Inflammatory macrophage treated with lipopolysaccharide for 1 hour (primary cell): ENCODE results near the gene ATP2A3.

ENCODE experiments used
- DNase-seq, 2 donors: peaks; one replicate each; pipeline ENCODE4 v3.0.0-alpha.2; 2020 to 2022

The ATP2A3 gene

DNA sequence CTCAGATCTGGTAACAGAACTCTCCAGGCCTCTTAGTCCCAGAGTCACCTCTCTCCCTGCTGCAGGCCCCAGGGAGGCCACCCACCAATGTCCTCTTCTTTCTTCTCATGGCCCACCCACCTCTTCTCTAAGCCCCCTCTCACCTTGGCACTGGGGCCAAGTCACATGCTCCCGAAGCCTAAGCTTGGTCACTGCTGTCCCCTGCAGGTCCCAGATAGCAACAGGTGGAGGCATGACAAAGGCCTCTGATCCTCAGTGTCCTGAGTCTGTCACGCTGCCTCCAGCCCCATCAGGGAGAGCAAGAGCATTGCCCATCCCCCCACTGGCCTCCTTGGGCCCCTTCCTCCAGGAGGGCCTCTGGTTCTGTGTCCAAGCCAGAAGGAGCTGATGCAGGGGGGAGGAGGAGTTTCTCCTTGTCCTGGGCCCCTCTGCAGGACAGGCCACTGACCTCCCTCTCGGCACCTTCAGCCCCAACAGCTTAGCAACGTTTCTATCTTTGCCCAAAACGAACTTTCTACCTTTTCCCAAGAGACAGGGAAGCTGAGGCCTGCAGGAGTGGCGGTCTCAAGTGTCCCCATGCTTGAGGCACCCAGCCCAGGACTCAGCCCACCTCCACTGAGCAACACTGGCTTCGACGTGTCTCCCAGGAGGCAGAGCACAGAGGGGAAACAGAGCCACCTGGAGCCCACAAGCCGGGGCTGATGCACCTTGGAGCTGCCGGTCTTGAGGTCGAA is 56.6 kb downstream of the ATP2A3 start:
- no peak for DNase-seq

DNA sequence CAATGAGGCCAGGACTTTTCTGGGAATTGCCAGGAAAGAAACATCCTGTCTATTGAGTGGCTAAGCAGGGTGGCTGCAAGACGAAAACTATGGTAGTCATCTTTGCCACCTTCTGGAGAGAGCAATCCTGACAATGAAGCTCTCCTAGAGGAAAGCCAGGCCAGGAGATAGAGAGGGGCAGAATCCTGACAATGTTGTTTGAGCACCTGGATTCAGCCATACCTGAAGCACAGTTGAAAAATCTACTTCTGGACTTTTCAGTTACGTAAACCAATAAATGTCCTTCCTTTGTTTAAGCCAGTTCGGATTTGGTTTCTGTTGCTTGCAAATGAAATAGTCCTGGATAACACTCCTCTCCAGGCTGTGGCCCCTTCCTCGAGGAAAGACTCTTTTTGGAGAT is 57.4 kb downstream of the ATP2A3 start:
- DNase-seq, result no peak

DNA sequence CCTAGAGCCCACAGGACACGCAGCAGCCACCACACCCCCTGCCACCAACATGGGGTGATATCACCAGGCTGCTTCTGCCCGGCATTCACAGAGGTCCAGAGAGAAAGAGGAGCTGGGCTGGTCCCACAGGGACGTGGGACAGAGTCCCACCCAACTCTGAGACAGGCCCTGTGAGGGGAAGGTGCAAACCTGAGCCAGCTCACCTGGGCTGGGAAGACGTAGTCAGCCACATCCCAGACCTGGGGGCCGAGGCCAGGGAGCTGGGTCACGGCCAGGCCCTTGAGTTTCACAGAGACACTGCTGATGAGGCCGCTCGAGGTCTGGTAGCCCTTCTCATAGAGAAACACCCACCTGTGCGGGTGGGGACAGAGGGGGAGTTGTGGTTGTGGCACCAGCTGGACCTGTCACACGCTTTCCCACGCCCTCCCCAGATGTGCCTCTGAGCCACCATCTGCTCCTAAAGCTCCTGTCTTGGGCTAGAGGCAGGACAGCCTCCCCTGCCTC is 59.2 kb downstream of the ATP2A3 start:
- no peak for DNase-seq

DNA sequence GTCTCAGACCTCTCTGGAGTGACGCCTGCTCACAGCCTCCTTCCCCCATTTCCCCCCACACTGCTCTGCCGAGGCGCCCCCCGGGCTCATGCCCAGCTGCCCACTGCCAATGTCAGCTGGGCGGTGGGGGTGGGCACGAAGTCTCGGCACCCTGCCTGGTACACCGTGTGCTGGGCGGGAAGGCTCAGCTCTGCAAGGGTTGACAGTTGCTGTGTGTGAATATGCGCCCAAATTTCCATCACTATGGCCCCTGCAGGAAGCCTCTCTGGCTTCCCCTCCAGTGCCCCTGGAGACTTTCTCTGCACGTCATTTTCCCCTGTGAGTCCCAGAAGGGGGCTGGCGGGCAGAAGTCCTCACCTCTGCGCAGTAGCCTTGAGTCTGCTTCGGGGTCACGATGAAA is 59.7 kb downstream of the ATP2A3 start:
- DNase-seq, result no peak

DNA sequence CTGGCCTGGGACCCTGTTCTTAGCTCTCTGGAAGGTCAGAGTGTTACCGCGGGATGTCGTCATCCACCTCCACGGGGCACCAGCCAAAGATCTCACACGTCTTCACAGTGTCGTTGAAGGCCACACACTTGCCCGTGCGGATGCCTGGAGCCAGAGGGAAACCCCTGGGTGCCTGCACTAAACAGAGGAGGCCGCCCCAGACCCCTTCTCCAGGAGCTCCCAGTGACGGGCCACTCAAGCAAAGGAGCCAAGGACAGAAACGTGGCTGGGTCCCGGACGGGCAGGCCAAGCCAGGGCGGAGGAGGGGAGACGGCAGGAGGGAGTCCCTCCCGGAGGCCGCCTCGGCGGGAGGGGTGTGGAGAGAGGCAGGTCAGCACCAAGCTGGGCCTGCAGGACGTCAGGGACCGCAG is 60.4 kb downstream of the ATP2A3 start:
- no peak for DNase-seq

DNA sequence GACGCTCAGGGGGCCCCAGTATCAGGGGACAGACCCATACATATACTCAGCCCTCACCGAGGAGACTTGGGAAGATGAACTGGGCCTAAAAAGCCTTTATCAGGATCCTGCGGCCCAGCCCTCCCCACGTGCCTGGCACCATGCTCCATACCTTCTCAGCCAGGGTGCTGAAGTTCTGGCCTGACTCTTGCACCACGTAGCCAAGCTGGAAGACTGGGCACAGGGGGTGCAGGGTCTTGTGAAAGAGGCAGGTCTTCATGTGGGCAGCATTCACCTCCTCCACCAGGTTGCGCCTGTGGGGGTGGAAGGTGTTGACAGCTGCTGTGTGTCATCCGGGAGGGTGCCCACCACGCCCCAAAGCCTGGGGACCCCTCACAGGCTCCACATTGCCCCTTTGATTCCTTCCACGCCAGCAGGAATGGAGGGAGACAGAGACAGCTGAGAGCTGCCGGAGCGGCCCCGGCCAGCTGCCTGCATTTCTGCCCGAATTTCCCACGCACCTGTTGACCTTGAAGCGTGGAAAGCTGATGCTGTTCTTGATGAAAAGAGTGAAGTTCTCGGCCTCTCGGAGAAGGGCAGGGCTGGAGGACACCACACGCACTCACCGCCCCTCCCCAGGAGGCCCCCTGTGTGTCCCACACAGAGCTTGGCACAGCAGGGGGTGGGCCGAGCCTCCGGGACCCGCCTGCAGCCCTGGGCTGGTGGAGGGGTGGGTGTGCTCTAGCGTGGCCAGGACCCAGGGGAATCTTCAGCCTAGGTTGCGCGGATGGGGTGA is 61.0 kb downstream of the ATP2A3 start:
- no peak for DNase-seq

DNA sequence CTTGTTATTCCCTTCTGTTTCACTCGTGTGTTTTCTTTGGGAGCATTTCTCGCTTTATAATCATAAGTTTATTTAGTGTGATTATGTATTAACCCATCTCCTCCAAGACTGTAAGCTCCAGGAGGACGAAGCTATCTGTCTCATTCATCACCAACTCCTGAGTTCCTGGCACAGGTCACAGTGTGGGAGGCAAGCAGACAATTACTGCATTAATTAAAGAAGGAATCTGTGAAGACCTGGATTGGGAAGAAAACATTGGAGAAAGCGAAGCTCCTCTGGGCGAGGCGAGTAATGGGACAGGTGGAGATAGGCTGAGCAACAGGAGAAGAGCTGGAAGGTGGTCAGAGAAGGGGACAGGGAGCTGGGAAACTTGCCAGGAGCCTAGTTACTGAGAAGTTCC is 63.6 kb downstream of the ATP2A3 start:
- no peak for DNase-seq

DNA sequence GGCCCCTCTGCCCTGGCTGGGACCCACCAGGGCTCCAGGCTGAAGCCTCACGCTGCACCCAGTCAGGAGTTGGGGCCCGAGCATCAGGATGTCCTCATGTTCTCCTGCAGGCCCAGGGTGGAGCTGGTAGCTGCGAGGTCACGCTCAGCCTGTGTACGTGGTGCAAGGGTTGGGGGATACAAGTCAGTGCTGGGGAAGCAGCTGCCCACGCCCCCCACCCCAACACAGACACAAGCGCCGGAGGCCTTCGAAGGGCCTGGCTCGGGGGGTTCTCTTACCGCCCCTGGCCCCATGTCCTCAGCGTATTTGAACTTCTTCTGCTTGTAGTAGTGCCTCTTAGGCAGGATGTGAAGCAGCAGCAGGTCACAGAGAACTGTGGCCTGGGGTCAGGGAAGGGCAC is 66.5 kb downstream of the ATP2A3 start:
- DNase-seq, result no peak

DNA sequence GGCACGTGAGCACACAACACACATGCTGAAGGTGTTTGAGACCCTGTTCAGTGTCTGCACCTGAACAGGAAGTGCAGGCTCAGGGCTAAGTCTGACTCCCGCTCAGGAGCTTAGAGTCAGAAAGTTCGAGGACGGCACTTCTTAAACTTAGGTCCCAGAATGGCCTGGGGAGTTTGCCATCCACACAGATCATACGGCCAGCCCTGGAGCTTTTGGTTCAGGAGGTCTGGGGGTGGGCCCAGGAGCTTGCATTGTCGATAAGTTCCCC is 67.3 kb downstream of the ATP2A3 start:
- no peak for DNase-seq

DNA sequence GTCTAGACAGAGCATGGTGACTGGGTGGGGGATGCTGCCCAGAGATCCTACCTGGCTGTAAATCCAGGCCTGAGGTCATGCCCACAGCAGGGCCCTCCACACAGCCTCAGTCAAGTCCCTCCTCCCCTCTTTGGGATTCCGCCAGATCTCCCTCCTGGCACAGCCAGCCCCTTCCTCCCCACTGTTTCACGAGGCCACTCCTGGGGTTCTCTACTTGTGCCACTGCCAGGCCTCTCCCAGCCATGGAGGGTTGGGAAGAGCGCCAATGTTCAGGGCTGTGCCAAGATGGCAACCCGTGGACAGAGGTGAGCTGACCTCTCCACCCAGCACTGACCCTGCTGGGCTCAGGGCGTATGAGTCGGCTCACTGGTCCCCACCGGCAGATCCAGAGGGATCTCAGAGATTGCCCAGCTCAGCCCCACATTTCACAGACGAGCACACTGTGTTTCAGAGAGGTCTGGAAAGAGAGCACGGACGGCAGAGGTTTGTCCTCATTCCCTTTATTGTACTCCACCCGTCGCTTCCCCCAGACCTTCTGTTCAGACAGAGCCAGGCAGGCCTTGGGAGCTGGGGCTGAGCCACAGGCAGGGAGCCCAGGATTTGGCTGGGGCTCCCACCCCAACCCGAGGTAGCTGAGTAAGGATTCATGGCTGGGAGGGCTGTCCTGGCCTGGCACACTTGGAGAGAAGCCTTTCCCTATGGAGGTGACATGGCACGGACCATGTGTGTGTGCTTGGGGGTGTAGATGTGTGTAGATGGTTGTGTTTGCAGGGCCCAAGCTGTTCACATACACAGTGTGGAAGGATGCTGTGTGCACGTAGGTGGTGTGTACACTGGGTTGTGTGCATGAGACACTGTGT is 67.9 kb downstream of the ATP2A3 start:
- DNase-seq, result no peak

DNA sequence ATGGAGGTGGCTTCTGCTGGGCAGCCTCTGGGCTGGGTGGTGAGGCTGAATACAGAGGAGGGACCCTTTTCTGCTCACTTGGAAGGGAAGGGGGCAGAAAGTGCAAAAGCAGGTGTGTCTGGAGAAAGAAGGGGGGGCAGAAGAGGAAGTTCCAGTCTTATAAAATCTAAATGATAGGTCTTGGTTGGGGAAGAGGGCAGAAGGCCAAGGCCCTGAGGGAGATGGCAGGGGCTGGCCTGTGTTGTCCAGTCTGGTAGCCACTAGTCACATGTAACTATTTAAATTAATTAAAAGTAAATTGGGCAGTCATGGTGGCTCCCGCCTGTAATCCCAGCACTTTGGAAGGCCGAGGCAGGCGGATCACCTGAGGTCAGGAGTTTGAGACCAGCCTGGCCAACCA is 68.9 kb downstream of the ATP2A3 start:
- no peak for DNase-seq

DNA sequence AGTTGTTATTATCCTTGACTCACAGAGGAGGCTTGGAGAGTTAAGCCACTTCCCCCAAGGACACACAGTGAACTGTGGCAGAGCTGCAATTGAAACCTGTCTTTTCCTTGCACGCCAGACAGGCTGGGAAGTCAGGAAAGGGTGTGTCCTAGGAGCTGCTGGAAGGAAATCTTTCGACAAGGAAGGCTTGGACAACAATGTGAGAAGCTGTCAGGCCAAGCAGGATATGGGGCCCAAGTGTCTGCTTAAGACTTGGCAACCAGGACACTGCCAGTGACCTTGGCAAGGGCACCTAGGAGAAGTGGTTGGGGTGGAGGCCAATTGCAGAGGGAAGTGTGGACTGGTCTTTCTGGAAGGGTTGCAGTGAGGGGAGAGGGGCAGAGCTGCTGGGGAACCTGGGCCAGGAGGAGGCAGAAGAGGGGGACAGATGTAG is 69.3 kb downstream of the ATP2A3 start:
- peak; percentile 18 to 31 for DNase-seq

DNA sequence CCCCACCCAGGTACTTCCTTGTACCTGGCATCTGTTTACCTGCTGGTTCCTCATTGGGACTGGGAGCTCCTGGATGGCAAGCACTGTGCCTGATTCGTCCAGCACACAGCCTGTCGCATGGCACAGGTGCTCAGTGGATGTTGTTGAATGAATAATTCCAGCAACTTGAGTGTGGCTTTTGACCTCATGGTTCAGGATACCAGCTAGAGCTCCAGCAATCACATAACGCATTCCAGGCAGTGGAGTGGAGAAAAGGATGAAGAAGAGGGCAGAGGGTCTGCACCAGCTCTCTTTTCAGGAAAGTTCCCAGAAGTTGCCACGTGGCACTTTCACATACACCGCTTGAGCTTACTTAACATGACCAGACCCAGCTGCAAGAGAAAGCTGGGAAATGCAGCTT is 70.0 kb downstream of the ATP2A3 start:
- DNase-seq, result no peak

DNA sequence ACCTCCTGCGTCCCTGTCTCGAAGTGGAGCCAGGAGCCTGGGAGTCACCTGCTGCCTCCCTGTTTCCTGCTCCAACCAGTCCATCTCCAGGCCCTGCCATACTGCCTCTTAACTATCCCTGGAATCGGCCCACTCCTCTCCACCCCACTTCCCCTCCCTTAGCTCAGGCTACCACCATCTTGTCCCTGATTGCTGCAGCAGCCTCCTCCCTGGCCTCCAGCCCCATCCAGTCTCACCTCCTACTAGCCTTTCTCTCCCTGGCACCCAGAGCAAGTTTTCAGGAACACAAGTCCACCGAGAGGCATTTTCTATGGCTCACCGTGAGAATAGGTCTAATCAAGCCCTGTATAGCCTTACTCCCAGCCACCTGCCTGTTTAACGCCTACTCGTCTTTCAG is 70.5 kb downstream of the ATP2A3 start:
- no peak for DNase-seq

DNA sequence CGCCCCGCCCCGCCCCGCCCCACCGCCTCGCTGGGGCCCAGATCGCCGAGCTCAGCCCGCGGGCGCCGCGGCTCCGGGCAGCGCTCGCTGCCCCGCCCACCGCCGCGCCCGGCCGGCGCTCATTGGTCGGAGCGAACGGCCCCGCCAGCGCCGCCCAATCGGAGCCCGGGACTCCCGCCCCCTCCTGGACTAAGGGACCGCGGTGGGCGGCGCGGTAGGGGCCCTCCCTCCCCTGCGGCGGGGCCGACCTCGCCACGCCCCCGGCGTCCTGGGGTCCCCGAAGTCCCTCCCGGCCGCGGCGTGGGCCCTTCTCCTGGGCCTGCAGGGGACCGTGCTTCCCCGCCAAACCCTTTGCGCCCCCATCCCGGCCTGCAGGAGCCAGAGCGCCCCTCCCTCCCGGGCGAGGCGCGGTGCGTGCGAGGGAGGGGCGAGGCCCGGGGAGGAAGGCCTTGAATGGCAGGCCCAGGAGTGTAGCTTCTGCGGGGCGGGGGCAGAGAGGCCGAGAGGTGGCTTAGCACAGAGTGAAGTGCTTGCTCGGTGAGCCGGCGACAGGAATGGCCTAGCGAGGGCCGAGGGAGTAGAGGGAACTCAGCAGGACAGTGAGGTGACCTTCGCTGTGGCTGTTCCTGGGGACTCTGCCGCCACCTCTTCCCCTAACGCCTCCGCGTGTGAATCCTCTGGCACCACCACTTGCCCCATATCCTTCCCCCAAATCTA is 71.1 kb downstream of the ATP2A3 start, which contains the start of gene CAMKK1:
Gene CAMKK1, minus strand, starts transcription at position 51 of the 717 bp plus-strand sequence. CDS start 7,366 bp downstream, outside the sequence.
- DNase-seq, result peak; percentile 86 to 91

DNA sequence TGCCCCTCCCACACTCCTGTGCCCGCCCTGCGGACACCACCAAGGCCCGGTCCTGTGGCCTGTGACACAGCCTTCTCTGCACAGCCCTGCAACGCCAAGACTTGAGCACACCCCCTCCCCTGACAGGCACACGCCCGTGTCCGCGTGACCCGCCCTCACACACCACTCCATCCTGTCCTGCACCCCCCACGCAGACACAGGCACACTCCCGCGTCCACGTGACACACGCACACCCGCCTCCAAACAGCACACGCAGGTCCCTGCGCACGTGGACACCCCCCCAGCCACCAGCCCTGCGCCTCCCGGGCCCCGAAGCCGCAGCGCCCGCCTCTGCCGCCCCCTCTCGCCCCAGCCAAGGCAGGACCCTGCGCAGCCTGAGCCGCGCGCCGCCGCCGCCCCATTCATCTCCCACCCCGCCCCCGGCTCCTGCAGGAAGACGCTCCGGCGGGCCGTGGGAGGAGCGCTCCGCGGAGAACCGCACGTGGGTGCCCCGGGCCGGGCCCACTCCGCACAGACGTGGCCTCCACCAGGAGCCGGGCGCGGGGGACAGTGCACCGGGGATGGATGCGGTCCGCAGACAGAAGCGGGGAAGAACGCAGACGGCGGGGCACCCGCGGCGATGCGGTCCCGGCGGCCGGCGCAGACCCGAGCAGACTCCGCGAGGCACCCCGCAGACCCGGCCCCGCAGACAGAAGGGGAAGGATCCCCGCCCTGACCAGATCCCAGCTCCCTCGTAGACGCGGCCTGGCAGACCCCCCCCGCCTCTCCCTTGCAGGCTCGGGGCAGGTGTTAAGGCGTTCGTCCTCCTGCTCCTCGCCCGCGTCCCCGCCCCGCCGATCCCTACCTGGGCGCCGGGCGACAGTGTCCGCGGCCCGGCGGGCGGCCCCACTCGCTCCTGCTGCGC is 71.9 kb downstream of the ATP2A3 start:
- DNase-seq, result peak; percentile 80 to 87

DNA sequence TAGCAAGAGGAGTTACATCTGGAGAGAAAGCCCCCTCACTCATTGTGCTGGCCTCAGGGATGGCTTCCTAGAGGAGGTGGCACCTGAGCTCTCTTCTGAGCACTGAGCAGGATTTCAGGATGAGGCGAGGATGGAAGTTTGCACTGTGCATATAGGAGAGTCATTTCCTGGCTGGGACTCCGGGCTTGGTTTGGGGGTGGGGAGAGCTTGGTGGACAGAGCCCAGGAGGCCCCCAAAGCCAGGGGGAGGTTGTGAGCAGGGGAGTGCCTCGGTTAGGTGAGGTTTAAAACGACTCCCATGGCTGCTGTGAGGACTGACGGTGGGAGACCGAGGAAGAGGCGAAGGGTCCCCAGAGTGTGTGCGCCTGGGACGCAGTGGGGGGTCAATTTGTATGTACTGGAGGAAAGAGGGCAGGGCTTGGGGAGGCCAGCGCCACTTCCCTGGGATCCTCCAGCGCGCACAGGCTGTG is 72.6 kb downstream of the ATP2A3 start:
- no peak for DNase-seq

DNA sequence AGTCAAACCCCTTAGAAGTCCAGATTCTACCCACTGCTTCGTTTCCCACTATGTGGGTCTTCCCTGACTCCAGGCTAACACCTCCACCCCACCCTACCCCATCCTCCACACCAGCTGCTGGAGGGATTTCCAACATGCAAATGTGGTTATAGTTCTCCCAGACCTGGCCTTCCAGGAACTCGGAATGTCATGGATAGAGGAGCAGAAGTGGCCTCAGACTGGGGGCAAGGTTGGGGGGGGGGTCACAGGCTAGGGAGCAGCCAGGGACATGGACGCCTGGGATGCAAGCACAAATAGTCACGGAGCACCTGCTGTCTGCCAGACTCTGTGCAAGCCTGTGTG is 73.4 kb downstream of the ATP2A3 start:
- no peak for DNase-seq

DNA sequence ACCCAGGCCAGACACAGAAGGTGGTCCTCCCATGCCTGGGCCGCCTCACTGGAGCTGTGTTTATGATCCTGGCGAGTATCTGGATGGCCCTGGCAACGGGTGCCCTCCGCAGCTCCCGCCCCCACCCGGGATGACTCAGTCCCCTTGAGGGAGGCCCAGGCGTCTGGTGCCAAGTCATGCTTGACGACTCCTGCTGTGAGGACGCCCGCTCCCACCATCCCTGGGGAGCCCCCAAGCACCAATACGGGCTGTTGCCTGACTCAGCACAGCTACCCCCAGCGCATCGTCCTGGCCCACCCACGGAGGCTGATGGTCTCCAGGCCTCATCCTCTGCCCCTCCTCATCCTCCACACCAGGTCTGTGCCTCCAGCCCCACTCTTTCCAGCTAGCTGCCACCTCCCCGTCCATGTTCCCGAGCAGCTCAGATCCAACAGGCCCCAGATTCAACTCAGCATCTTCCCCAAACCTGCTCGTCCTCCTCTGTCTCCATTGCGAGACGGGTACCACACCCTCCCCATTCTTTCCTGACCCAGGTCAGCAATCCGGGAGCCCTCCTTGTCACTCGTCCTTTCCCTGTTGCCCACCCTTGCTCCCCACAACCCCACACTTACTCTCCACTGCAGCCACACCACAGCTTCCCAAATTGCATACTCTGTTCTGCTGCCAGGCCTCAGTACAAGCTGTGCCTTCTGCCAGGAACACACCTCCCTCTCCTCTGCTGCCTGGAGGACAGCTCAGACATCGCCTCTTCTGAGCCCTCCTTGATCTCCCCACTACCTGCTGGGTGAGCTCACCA is 74.0 kb downstream of the ATP2A3 start:
- DNase-seq, result peak; percentile 53 to 55

DNA sequence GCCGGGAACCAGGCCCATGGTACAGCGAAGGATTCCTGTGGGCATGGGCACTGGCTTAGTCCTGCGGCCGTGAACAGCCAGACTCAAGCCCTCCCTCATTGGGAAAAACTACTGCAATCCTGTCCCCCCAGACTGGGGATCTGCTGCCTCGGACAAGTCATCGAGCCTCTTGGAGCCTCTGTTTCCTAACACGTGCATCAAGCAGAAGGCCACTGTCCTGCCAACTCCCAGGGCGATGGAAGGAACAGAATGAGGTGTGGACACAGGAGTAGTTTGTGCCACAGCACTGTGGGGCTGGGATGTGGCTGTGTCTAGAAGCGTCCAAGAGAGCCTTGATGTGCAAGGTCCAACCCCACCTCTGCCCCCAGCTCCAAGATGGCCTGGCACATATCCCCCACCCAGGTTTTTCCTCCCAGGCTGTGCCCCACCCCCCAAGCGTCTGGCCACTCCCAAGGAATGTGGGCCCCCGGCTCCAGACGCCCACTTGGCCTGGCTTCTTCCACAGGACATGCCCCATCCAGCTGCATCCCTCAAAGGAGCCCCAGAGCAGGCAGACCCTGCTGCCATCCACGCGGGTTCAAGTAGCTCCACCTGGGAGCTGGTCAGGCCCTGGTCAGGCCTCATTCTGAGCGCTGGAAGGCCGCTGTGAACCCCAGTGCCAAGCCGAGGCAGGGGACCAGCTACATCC is 74.8 kb downstream of the ATP2A3 start:
- DNase-seq, result no peak
